Measurements from ENCODE around the gene CD300A.

Gene CD300A

GRCh38 chr17:74441537-74441936 is 24.9 kb upstream of the CD300A start:
- no peak for DNase-seq

- DNase-seq, result no peak
Observed at GRCh38 chr17:74442291-74442669, 24.2 kb upstream of the CD300A start.

GRCh38 chr17:74442670-74443515 is 23.5 kb upstream of the CD300A start:
- DNase-seq, result no peak

GRCh38 chr17:74443516-74444296 is 22.7 kb upstream of the CD300A start:
- DNase-seq, result no peak

- DNase-seq, result no peak
Observed at GRCh38 chr17:74444406-74444805, 22.0 kb upstream of the CD300A start.

- DNase-seq, result no peak
Observed at GRCh38 chr17:74445158-74445557, 21.3 kb upstream of the CD300A start.

- no peak for DNase-seq
Observed at GRCh38 chr17:74446551-74447500, 19.6 kb upstream of the CD300A start.

GRCh38 chr17:74447628-74448159 is 18.7 kb upstream of the CD300A start:
- no peak for DNase-seq

GRCh38 chr17:74448756-74449155 is 17.7 kb upstream of the CD300A start:
- no peak for DNase-seq

- no peak for DNase-seq
Observed at GRCh38 chr17:74449306-74449705, 17.1 kb upstream of the CD300A start.

GRCh38 chr17:74449773-74450172 is 16.7 kb upstream of the CD300A start:
- DNase-seq, result no peak

- no peak for DNase-seq
Observed at GRCh38 chr17:74450231-74450630, 16.2 kb upstream of the CD300A start.

GRCh38 chr17:74450925-74451403 is 15.5 kb upstream of the CD300A start:
- DNase-seq, result no peak

- no peak for DNase-seq
Observed at GRCh38 chr17:74451557-74451956, 14.9 kb upstream of the CD300A start.

GRCh38 chr17:74452033-74452840 is 14.2 kb upstream of the CD300A start:
- no peak for DNase-seq

GRCh38 chr17:74452841-74453661 is 13.4 kb upstream of the CD300A start:
- DNase-seq, result no peak

GRCh38 chr17:74453665-74454196 is 12.7 kb upstream of the CD300A start:
- DNase-seq, result peak in 2 of 4 experiments; percentile 17 to 58

- DNase-seq, result no peak
Observed at GRCh38 chr17:74454197-74455024, 12.0 kb upstream of the CD300A start.

- DNase-seq, result no peak
Observed at GRCh38 chr17:74455025-74455545, 11.3 kb upstream of the CD300A start.
